Left lung (tissue), 10 donors: ENCODE data around the gene CHADL. TPM values are rescaled to one million over a fixed set of nuclear protein-coding genes. Genes with fewer than 3 reads are reported as not detected.
A peak's percentile ranks its signal among the peaks of the same experiment; 100 is the strongest.

Experiments used
- ATAC-seq: fragments of 200-7000 bp; cut with Tn5 transposase; one replicate; pipeline ENCODE4 v1.9.1; 2020; ENCODE audit warnings: moderate library complexity
- DNase-seq, 4 donors: peaks; one replicate each; pipeline ENCODE4 v3.0.0-alpha.2; 2013 to 2020
- H3K27ac ChIP-seq, 2 donors: fragments of 200-600 bp; sonication (generic) in 1 of 2; one replicate each; pipeline versions ENCODE4 v1.5.0 to v1.8.0; 2020 to 2021
- H3K27me3 ChIP-seq, 2 donors: fragments of 200-600 bp; sonication (generic) in 1 of 2; one replicate each; pipeline versions ENCODE4 v1.5.0 to v1.8.0; 2020 to 2021
- H3K36me3 ChIP-seq, 2 donors: fragments of 200-600 bp; sonication (generic) in 1 of 2; one replicate each; pipeline versions ENCODE4 v1.5.0 to v1.8.0; 2020 to 2021
- H3K4me1 ChIP-seq, 2 donors: fragments of 200-600 bp; one replicate each; pipeline ENCODE4 v1.8.0; 2021
- H3K4me3 ChIP-seq, 2 donors: fragments of 200-600 bp; sonication (generic) in 1 of 2; one replicate each; pipeline versions ENCODE4 v1.5.0 to v1.8.0; 2020 to 2021; ENCODE audit warnings: mild to moderate bottlenecking in 1 of 2
- H3K9me3 ChIP-seq, 2 donors: fragments of 200-600 bp; sonication (generic) in 1 of 2; one replicate each; pipeline versions ENCODE4 v1.5.0 to v1.8.0; 2020 to 2021
- intact Hi-C, 2 donors: fragments of 100-400 bp; cut with DNase I; formaldehyde crosslinking; loops; one replicate each; pipeline versions ENCODE4 v1.11.2 to v1.14.2; 2022
- polyA plus RNA-seq, 6 donors: library from polyadenylated mRNA; unstranded; fragments of 120-200 nt; gene quantifications; one replicate each; pipeline ENCODE4 v1.2.1, GENCODE V29; 2013; ENCODE audit not compliant: insufficient read length in 6 of 6
- total RNA-seq, 2 donors: library from RNA; stranded (reverse); fragmentation: NEBNext Ultra II Directional; extraction: Animal tissue kit (Norgen Biotek cat#: 25700); gene quantifications; one replicate each; pipeline ENCODE4 v1.2.1, GENCODE V29; 2021
- TF ChIP-seq, protein P1 (sequence below), 2 donors: fragments of 200-600 bp; sonication (generic) in 1 of 2; IDR thresholded peaks; one replicate each; pipeline versions ENCODE4 v1.5.0 to v1.8.0; 2021; ENCODE audit warnings: antibody characterized with exemption in 2 of 2
- donor health status: DM: no; HTN: yes; CAD: no.
- donor health status: DM: no; HTN: no; CAD: no.

CHADL gene
- total and polyA plus RNA-seq, 8 donors, result 2.1 to 6.2 (median 2.6) TPM

DNA sequence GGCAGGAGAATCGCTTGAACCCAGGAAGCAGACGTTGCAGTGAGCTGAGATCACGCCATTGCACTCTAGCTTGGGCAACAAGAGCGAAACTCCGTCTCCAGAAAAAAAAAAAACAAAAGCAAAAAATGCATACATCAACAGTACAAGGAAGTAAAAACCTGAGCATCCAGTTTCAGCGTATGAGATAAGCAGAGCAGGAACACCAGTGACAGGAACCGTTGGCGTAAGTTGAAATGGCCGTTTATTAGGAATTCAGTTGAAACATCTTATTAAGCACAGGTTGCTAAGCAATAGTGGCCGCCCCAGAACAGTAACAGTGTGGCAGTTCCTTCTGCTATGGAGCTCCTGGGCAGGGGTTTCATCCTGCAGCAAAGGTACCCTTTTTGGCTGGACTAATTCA is 39.6 kb downstream of the CHADL start:
- Histone ChIP-seq H3K36me3 (no peaks in the 10 kb centered on the region), H3K4me3 (no peak overlapping the region), H3K27ac (no peak overlapping the region), H3K9me3 (no peaks in the 10 kb centered on the region), H3K4me1 (peaks cover 0 to 33% of the 10 kb centered on the region in 2 donors), H3K27me3 (no peaks in the 10 kb centered on the region)
- ATAC-seq (no peak), DNase-seq (peak in 1 of 4 donors; percentile 64)
- intact Hi-C loops, result no loop called here
- TF ChIP-seq, protein P1, sequence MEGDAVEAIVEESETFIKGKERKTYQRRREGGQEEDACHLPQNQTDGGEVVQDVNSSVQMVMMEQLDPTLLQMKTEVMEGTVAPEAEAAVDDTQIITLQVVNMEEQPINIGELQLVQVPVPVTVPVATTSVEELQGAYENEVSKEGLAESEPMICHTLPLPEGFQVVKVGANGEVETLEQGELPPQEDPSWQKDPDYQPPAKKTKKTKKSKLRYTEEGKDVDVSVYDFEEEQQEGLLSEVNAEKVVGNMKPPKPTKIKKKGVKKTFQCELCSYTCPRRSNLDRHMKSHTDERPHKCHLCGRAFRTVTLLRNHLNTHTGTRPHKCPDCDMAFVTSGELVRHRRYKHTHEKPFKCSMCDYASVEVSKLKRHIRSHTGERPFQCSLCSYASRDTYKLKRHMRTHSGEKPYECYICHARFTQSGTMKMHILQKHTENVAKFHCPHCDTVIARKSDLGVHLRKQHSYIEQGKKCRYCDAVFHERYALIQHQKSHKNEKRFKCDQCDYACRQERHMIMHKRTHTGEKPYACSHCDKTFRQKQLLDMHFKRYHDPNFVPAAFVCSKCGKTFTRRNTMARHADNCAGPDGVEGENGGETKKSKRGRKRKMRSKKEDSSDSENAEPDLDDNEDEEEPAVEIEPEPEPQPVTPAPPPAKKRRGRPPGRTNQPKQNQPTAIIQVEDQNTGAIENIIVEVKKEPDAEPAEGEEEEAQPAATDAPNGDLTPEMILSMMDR (IDR thresholded peaks at IDR 0.05), result no peak

DNA sequence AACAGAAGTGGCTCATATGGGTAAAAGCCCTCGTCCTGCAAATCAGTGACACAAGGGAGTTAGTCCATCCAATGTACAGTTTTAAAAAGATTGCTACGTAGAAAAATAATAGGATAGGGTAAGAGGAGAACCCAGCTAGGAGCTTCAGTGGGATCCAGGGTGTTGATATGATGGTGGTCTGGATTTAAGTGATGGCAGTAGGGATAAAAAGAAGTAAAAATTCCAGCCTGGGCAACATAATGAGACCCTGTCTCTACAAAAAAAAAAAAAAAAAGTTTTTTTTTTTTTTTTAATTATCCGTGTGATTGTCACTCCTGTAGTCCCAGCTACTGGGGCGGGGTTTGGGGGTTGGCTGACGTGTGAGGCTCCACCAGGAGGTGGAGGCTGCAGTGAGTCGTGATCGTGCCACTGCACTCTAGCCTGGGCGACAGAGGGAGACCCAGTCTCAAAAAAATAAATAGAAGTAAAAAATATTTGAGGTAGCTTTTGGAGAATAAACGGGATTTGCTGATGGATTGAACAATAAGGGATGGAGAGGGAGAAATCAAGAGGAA is 42.6 kb downstream of the CHADL start:
- peak overlapping the region; percentile 33 to 53 for H3K27ac ChIP-seq
- H3K36me3 ChIP-seq, result no peaks in the 10 kb centered on the region
- peak overlapping the region; percentile 77 to 84 for H3K4me3 ChIP-seq
- H3K4me1 ChIP-seq, result peaks cover 0 to 24% of the 10 kb centered on the region in 2 donors
- no peaks in the 10 kb centered on the region for H3K27me3 ChIP-seq
- DNase-seq, result peak in 3 of 4 donors; percentile 40 to 84 (median 68)
- intact Hi-C loops, result no loop called here
- TF ChIP-seq, protein P1 (IDR thresholded peaks at IDR 0.05), result no peak
- H3K9me3 ChIP-seq, result no peaks in the 10 kb centered on the region
- ATAC-seq, result peak; percentile 52

DNA sequence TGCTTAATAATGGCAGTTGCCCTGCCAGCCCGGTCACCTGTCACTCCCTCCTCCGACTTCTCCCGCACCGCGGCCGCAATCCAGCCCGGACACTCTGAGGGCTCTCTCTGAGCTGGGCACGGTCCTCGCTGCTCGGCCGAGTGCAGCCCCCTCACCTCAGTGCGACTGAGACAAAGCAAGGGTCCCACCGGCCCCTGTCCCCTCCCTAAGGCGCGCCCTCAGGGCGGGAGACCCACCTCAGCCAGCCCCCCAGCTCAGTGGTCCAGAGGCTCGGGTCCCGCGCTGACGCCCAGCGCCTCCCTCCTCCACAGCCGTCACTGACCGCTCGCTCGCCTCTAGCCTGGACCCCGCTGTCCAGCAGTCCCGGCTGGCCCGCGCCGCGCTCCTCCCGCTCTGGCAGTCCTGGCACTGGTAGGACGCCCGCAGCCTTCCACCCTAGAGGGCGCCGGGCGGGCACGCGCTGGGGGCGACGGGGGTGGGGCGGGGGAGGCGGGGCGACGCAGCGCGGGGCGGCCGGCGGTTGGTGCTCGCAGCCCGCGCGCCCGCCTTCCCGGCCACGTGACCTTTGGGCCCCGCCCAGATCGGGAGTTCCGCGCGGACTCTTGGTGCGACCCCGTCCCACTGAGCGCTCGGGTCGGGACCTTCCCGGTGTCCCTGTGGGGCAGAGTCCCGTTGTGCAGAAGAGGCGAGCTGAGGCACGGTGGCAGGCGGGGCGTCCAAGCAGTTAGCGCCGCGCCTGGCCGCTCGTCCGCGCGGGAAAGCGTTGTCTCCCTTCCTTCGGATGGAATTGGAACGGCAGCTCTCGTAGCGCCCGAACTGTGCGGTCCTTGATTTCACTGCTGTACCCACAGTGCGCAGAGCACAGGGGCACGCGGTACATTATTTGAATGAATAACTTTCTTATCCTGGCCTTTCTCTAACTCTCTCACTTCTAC is 43.4 kb downstream of the CHADL start:
- TF ChIP-seq, protein P1 (IDR thresholded peaks at IDR 0.05), result no peak
- Histone ChIP-seq H3K27ac (peak overlapping the region; percentile 33 to 67), H3K4me3 (peak overlapping the region; percentile 77 to 84), H3K4me1 (peaks cover 0 to 24% of the 10 kb centered on the region in 2 donors), H3K27me3 (no peaks in the 10 kb centered on the region), H3K36me3 (no peaks in the 10 kb centered on the region), H3K9me3 (no peaks in the 10 kb centered on the region)
- intact Hi-C loops, result no loop called here
- peak; percentile 90 for ATAC-seq
- peak; percentile 79 to 95 (median 85) for DNase-seq

DNA sequence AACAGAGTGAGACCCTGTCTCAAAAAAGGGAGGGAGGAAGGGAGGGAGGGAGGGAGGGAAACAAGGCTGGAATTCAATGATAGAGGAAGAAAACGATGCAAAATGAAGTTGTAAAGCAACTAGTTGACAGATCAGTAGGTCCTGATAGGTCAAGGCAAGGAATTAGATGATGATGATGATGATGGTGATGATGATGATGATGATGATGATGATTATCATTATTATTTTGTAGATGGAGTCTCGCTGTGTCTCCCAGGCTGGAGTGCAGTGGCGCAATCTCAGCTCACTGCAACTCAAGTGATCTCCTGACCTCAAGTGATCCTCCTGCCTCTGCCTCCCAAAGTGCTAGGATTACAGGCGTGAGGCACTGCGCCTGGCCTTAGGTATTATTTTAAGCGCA is 46.9 kb downstream of the CHADL start:
- no peak overlapping the region for H3K4me3 ChIP-seq
- H3K27ac ChIP-seq, result no peak overlapping the region
- no peaks in the 10 kb centered on the region for H3K36me3 ChIP-seq
- TF ChIP-seq, protein P1 (IDR thresholded peaks at IDR 0.05), result no peak
- DNase-seq, result no peak
- H3K4me1 ChIP-seq, result peaks cover 0 to 18% of the 10 kb centered on the region in 2 donors
- intact Hi-C loops, result no loop called here
- H3K27me3 ChIP-seq, result no peaks in the 10 kb centered on the region
- no peak for ATAC-seq
- H3K9me3 ChIP-seq, result no peaks in the 10 kb centered on the region

DNA sequence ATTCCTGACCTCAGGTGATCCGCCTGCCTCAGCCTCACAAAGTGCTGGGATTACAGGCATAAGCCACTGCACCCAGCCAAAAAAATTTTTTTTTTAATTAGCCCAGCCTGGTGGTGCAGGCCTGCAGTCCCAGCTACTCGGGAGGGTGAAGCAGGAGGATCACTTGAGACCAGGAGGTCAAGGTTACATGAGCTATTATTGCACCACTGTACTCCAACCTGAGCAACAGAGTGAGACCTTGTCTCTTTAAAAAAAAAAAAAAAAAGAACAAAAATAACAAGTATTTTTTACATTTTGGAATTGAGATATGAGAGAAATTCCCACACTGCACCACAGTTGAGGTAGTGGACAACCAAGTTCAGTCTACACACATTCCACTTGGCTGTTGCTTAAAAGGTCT is 49.3 kb downstream of the CHADL start:
- Histone ChIP-seq H3K9me3 (no peaks in the 10 kb centered on the region), H3K27ac (no peak overlapping the region), H3K36me3 (no peaks in the 10 kb centered on the region), H3K4me1 (peaks cover 0 to under 1% of the 10 kb centered on the region in 2 donors), H3K4me3 (no peak overlapping the region), H3K27me3 (no peaks in the 10 kb centered on the region)
- intact Hi-C loops, result no loop called here
- TF ChIP-seq, protein P1 (IDR thresholded peaks at IDR 0.05), result no peak
- DNase-seq (no peak), ATAC-seq (no peak)
